BLaER1 (cell line): ENCODE measurements around the gene PTK7.
A peak's percentile ranks its signal among the peaks of the same experiment; 100 is the strongest.

Experiments used
- H3K27ac ChIP-seq: shearing (Covaris generic); formaldehyde crosslinking; 2 replicates; pipeline ENCODE4 v1.8.1; 2022
- H3K27me3 ChIP-seq: shearing (Covaris generic); formaldehyde crosslinking; 2 replicates; pipeline ENCODE4 v1.8.1; 2022
- H3K36me3 ChIP-seq: shearing (Covaris generic); formaldehyde crosslinking; 2 replicates; pipeline ENCODE4 v1.8.1; 2022
- H3K4me1 ChIP-seq: shearing (Covaris generic); formaldehyde crosslinking; 2 replicates; pipeline ENCODE4 v1.8.1; 2022
- H3K4me2 ChIP-seq: shearing (Covaris generic); formaldehyde crosslinking; 2 replicates; pipeline ENCODE4 v1.8.1; 2022
- H3K4me3 ChIP-seq: shearing (Covaris generic); formaldehyde crosslinking; 2 replicates; pipeline ENCODE4 v1.8.1; 2022
- H3K9ac ChIP-seq: shearing (Covaris generic); formaldehyde crosslinking; 2 replicates; pipeline ENCODE4 v1.8.1; 2022
- H3K9me3 ChIP-seq: shearing (Covaris generic); formaldehyde crosslinking; 2 replicates; pipeline ENCODE4 v1.8.1; 2022
- H4K20me1 ChIP-seq: shearing (Covaris generic); formaldehyde crosslinking; 2 replicates; pipeline ENCODE4 v1.8.1; 2022
- Cebpa-rat ChIP-seq: shearing (Covaris generic); IDR thresholded peaks from 2 replicates; pipeline ENCODE4 v1.8.1; 2022

PTK7 gene

GRCh38 chr6:43174263-43175112 lies 98.4 kb downstream of the PTK7 start:
- Histone ChIP-seq H3K36me3 (peaks cover 46% of the 10 kb centered on the region), H3K4me3 (peak overlapping the region; percentile 97), H3K9me3 (no peaks in the 10 kb centered on the region), H3K4me2 (peak overlapping the region; percentile 96), H3K9ac (peak overlapping the region; percentile 93; the same call in 1 of the 2 replicates), H3K27me3 (no peaks in the 10 kb centered on the region), H4K20me1 (peaks cover 49% of the 10 kb centered on the region), H3K27ac (no peak overlapping the region), H3K4me1 (peaks cover 41% of the 10 kb centered on the region)
- TF ChIP-seq Cebpa-rat: no peak

- peaks cover 36% of the 10 kb centered on the region for H3K4me1 ChIP-seq
- H3K36me3 ChIP-seq: peaks cover 51% of the 10 kb centered on the region
- TF ChIP-seq Cebpa-rat: no peak
- no peaks in the 10 kb centered on the region for H3K9me3 ChIP-seq
- H3K4me2 ChIP-seq: no peak overlapping the region
- H4K20me1 ChIP-seq: peaks cover 49% of the 10 kb centered on the region
- H3K9ac ChIP-seq: no peak overlapping the region
- H3K27ac ChIP-seq: no peak overlapping the region
- H3K4me3 ChIP-seq: no peak overlapping the region
- H3K27me3 ChIP-seq: no peaks in the 10 kb centered on the region
Observed at GRCh38 chr6:43175676-43176422, 99.7 kb downstream of the PTK7 start.

- Histone ChIP-seq H3K9me3 (no peaks in the 10 kb centered on the region), H3K27ac (no peak overlapping the region), H3K27me3 (no peaks in the 10 kb centered on the region), H3K9ac (no peak overlapping the region), H3K4me1 (peaks cover 42% of the 10 kb centered on the region), H4K20me1 (peaks cover 49% of the 10 kb centered on the region), H3K36me3 (peaks cover 51% of the 10 kb centered on the region), H3K4me3 (no peak overlapping the region), H3K4me2 (no peak overlapping the region)
- TF ChIP-seq Cebpa-rat: no peak
Observed at GRCh38 chr6:43176423-43176786, 100.3 kb downstream of the PTK7 start.

GRCh38 chr6:43178150-43178549 lies 102.0 kb downstream of the PTK7 start:
- peaks cover 36% of the 10 kb centered on the region for H4K20me1 ChIP-seq
- H3K27me3 ChIP-seq: no peaks in the 10 kb centered on the region
- no peaks in the 10 kb centered on the region for H3K9me3 ChIP-seq
- H3K9ac ChIP-seq: no peak overlapping the region
- peaks cover 47% of the 10 kb centered on the region for H3K4me1 ChIP-seq
- H3K4me2 ChIP-seq: no peak overlapping the region
- no peak for TF ChIP-seq Cebpa-rat
- peaks cover 51% of the 10 kb centered on the region for H3K36me3 ChIP-seq
- H3K4me3 ChIP-seq: no peak overlapping the region
- no peak overlapping the region for H3K27ac ChIP-seq

- no peak overlapping the region for H3K4me3 ChIP-seq
- no peak overlapping the region for H3K9ac ChIP-seq
- H4K20me1 ChIP-seq: peaks cover 25% of the 10 kb centered on the region
- no peak for TF ChIP-seq Cebpa-rat
- peaks cover 47% of the 10 kb centered on the region for H3K4me1 ChIP-seq
- no peaks in the 10 kb centered on the region for H3K27me3 ChIP-seq
- no peak overlapping the region for H3K4me2 ChIP-seq
- H3K36me3 ChIP-seq: peaks cover 53% of the 10 kb centered on the region
- H3K9me3 ChIP-seq: no peaks in the 10 kb centered on the region
- H3K27ac ChIP-seq: no peak overlapping the region
Observed at GRCh38 chr6:43178951-43179830, 103.1 kb downstream of the PTK7 start.

- no peak overlapping the region for H3K4me3 ChIP-seq
- no peak for TF ChIP-seq Cebpa-rat
- H3K4me2 ChIP-seq: no peak overlapping the region
- H3K27ac ChIP-seq: no peak overlapping the region
- H3K9me3 ChIP-seq: no peaks in the 10 kb centered on the region
- no peak overlapping the region for H3K9ac ChIP-seq
- H3K27me3 ChIP-seq: no peaks in the 10 kb centered on the region
- peaks cover 18% of the 10 kb centered on the region for H4K20me1 ChIP-seq
- H3K4me1 ChIP-seq: peaks cover 49% of the 10 kb centered on the region
- peaks cover 59% of the 10 kb centered on the region for H3K36me3 ChIP-seq
Observed at GRCh38 chr6:43180058-43180457, 103.9 kb downstream of the PTK7 start.

GRCh38 chr6:43180985-43181384 lies 104.9 kb downstream of the PTK7 start:
- Histone ChIP-seq H3K36me3 (peaks cover 59% of the 10 kb centered on the region), H3K4me1 (peaks cover 40% of the 10 kb centered on the region), H4K20me1 (peaks cover 9% of the 10 kb centered on the region), H3K27me3 (no peaks in the 10 kb centered on the region), H3K9ac (no peak overlapping the region), H3K27ac (no peak overlapping the region), H3K4me3 (no peak overlapping the region), H3K4me2 (peak overlapping the region; percentile 97), H3K9me3 (no peaks in the 10 kb centered on the region)
- TF ChIP-seq Cebpa-rat: no peak

GRCh38 chr6:43181621-43181941 lies 105.5 kb downstream of the PTK7 start:
- Histone ChIP-seq H3K4me3 (peak overlapping the region; percentile 82), H3K36me3 (peaks cover 59% of the 10 kb centered on the region), H3K4me1 (peaks cover 40% of the 10 kb centered on the region), H3K27ac (peak overlapping the region; percentile 67), H3K4me2 (peak overlapping the region; percentile 97), H3K27me3 (no peaks in the 10 kb centered on the region), H3K9ac (peak overlapping the region; percentile 84), H4K20me1 (peaks cover 3% of the 10 kb centered on the region), H3K9me3 (no peaks in the 10 kb centered on the region)
- TF ChIP-seq Cebpa-rat: no peak

GRCh38 chr6:43181942-43182860 lies 106.1 kb downstream of the PTK7 start, which contains the start of gene CUL9:
Gene CUL9 (plus strand): TSS chr6:43182196. CDS start chr6:43184311, 2,115 bp downstream.
- peak within 1 kb of the TSS; percentile 82 for H3K4me3 ChIP-seq
- peak within 1 kb of the TSS; percentile 97 for H3K4me2 ChIP-seq
- no peak for TF ChIP-seq Cebpa-rat
- peak within 1 kb of the TSS; percentile 84 for H3K9ac ChIP-seq
- H4K20me1 ChIP-seq: no peaks in the 10 kb centered on the region
- no peaks in the 10 kb centered on the region for H3K27me3 ChIP-seq
- peak within 1 kb of the TSS; percentile 67 for H3K27ac ChIP-seq
- no peaks in the 10 kb centered on the region; the same call in 1 of the 2 replicates for H3K9me3 ChIP-seq
- peaks cover 40% of the 10 kb centered on the region for H3K4me1 ChIP-seq
- peaks cover 59% of the 10 kb centered on the region for H3K36me3 ChIP-seq
